Lower leg skin (tissue), 4 donors: ENCODE measurements around the gene EPHA6. TPM values are rescaled to one million over a fixed set of nuclear protein-coding genes. Genes with fewer than 3 reads are reported as not detected.

ENCODE experiments used
- DNase-seq, 2 donors: peaks; one replicate each; pipeline ENCODE4 v3.0.0-alpha.2; 2019; ENCODE audit warnings: low spot score in 2 of 2
- H3K4me3 ChIP-seq: fragments of 200-600 bp; sonication (generic); 2 replicates; pipeline ENCODE4 v1.5.1; 2017; ENCODE audit warnings: mild to moderate bottlenecking, low read depth; ENCODE audit not compliant: poor library complexity, severe bottlenecking
- POLR2A ChIP-seq, 2 donors: fragments of 450-650 bp; IDR thresholded peaks; one replicate each; pipeline ENCODE4 v1.6.1; 2016 to 2017; ENCODE audit warnings: antibody characterized with exemption in 2 of 2, mild to moderate bottlenecking in 1 of 2, moderate library complexity in 1 of 2
- WGBS, 2 donors: methylation state at CpG; one replicate each; pipeline ENCODE4 v1.1.5; 2018; 5-methylcytosine and 5-hydroxymethylcytosine counted together
- intact Hi-C: fragments of 100-400 bp; cut with DNase I; formaldehyde crosslinking; loops from one replicate; pipeline ENCODE4 v1.15.0; 2023; ENCODE audit warnings: low total_unique reads
- total RNA-seq, 4 donors: library from RNA; depleted of rRNA; stranded (reverse); fragments of >200 nt; gene quantifications; one replicate each; pipeline ENCODE4 v1.1.0, GENCODE V29; 2016
- TF ChIP-seq, protein P1 (sequence below), 3 donors: fragments of 450-650 bp; IDR thresholded peaks; one replicate each; pipeline ENCODE4 v1.5.1; 2016; ENCODE audit warnings: antibody characterized with exemption in 3 of 3, mild to moderate bottlenecking in 3 of 3, moderate library complexity in 2 of 3

Gene EPHA6
- total RNA-seq, 4 donors from 2014 or later: 0.23 TPM; not detected in 3

DNA sequence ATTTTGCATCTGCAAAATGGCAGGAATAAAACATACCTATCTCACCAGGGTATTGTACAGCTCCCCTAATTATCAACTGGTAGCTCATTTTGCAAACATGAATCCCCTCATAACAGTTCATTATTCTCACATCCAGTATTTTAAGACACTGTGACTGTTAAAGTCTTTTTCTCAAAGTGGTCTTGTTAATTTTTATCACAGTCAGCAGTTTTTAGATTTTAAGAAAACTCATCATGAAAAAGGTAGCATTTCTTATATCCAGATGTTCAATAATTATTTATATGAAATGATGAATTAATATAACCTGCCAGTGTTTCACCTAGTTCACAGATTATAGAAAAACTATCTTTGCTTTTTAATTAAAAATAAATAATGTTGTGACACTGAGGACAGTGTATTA is 595.2 kb downstream of the EPHA6 start:
- H3K4me3 ChIP-seq: no peak overlapping the region
- TF ChIP-seq, protein P1, sequence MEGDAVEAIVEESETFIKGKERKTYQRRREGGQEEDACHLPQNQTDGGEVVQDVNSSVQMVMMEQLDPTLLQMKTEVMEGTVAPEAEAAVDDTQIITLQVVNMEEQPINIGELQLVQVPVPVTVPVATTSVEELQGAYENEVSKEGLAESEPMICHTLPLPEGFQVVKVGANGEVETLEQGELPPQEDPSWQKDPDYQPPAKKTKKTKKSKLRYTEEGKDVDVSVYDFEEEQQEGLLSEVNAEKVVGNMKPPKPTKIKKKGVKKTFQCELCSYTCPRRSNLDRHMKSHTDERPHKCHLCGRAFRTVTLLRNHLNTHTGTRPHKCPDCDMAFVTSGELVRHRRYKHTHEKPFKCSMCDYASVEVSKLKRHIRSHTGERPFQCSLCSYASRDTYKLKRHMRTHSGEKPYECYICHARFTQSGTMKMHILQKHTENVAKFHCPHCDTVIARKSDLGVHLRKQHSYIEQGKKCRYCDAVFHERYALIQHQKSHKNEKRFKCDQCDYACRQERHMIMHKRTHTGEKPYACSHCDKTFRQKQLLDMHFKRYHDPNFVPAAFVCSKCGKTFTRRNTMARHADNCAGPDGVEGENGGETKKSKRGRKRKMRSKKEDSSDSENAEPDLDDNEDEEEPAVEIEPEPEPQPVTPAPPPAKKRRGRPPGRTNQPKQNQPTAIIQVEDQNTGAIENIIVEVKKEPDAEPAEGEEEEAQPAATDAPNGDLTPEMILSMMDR (IDR thresholded peaks at IDR 0.05): no peak
- no peak for TF ChIP-seq POLR2A (IDR thresholded peaks at IDR 0.05)
- intact Hi-C loops: no loop called here
- no peak for DNase-seq

DNA sequence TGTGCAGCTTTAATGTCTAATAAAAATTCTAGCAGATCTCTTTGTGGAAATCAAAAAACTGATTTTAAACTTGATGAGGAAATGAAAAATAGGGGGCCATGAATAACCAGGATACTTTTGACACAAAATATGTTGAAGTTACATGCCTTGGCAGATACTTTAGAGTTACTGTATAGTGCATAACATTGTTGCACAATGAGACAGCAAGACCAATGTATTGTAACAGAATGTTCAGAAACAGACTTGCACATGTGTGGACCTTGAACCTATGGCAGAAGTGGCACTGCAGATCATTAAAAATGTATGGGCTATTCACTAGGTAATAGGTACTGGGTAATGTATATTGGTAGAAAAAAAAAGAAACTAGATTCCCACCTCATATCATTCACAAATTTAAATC is 607.2 kb downstream of the EPHA6 start:
- TF ChIP-seq, protein P1 (IDR thresholded peaks at IDR 0.05): no peak
- no peak for TF ChIP-seq POLR2A (IDR thresholded peaks at IDR 0.05)
- intact Hi-C loops: no loop called here
- no peak for DNase-seq
- H3K4me3 ChIP-seq: no peak overlapping the region

DNA sequence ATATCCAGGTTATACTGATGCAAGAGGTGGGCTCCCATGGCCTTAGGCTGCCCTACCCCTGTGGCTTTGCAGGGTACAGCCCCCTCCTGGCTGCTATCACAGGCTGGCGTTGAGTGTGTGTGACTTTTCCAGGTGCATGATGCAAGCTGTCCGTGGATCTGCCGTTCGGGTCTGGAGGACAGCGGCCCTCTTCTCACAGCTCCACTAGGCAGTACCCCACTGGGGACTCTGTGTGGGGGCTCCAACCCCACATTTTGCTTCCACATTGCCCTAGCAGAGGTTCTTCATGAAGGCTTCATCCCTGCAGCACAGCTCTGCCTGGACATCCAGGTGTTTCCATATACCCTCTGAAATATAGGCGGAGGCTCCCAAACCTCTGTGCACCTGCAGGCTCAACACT is 610.6 kb downstream of the EPHA6 start:
- intact Hi-C loops: no loop called here
- 83 to 94% methylated on average over 6 of the region's 6 CpGs for WGBS, 2 donors

DNA sequence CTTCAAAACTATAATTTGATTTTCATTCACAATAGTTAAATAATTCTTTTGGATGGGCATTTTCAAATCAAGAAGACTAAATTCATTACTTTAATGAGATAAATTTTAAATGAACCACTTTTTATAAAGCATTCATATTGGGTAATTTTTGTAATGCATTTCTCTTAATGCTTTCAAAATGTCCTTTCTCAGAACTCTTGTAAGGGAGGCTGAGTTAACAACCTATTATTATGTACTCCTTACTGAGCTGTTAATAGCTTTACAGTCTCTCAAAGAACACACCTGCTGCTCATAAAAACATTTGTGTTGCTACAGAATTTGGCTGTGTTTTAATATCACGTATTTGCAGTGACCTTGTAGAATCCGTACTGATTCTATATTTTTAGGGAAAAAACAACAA is 616.2 kb downstream of the EPHA6 start:
- intact Hi-C loops: no loop called here
- no peak for DNase-seq
- TF ChIP-seq POLR2A (IDR thresholded peaks at IDR 0.05): no peak
- TF ChIP-seq, protein P1 (IDR thresholded peaks at IDR 0.05): no peak
- 61 to 64% methylated on average over 2 of the region's 2 CpGs for WGBS, 2 donors
- H3K4me3 ChIP-seq: no peak overlapping the region

More for the DNA sequence above, 610.6 kb downstream of the EPHA6 start:
- no peak for DNase-seq
- no peak for TF ChIP-seq POLR2A (IDR thresholded peaks at IDR 0.05)
- TF ChIP-seq, protein P1 (IDR thresholded peaks at IDR 0.05): no peak
- no peak overlapping the region for H3K4me3 ChIP-seq

DNA sequence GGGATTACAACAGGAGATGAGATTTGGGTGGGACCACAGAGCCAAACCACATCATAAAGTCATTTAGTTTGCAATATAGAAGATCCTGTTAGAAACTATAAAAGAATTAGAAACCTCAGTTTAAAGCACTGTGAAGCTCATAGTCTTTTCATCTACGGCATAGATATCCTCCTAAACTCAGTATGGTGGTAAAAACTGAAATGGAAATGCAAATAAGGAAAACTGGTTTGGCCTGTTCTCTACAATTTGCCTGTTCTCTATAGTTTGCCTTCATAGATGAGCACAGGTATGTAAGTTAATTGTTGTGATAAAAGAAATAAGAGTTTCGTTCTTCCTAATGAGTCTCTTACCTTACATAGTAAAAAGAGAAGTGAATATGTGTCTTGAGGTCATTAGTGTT is 618.5 kb downstream of the EPHA6 start:
- no peak overlapping the region for H3K4me3 ChIP-seq
- 33 to 57% methylated on average over 2 of the region's 2 CpGs for WGBS, 2 donors
- intact Hi-C loops: no loop called here
- no peak for TF ChIP-seq POLR2A (IDR thresholded peaks at IDR 0.05)
- TF ChIP-seq, protein P1 (IDR thresholded peaks at IDR 0.05): no peak
- no peak for DNase-seq

GRCh38 chr3:97438131-97438530 is 623.7 kb downstream of the EPHA6 start:
- no peak for TF ChIP-seq POLR2A (IDR thresholded peaks at IDR 0.05)
- TF ChIP-seq, protein P1 (IDR thresholded peaks at IDR 0.05): no peak
- intact Hi-C loops: no loop called here
- 84 to 88% methylated on average over 1 of the region's 1 CpG for WGBS, 2 donors
- DNase-seq: no peak
- no peak overlapping the region for H3K4me3 ChIP-seq
